ENCODE data around the gene FHIT.

Gene FHIT

GRCh38 chr3:60178931-60179653, 1072.2 kb downstream of the FHIT start:
- no peak for DNase-seq

- no peak for DNase-seq
Observed at GRCh38 chr3:60177726-60178125, 1073.5 kb downstream of the FHIT start.

DNA sequence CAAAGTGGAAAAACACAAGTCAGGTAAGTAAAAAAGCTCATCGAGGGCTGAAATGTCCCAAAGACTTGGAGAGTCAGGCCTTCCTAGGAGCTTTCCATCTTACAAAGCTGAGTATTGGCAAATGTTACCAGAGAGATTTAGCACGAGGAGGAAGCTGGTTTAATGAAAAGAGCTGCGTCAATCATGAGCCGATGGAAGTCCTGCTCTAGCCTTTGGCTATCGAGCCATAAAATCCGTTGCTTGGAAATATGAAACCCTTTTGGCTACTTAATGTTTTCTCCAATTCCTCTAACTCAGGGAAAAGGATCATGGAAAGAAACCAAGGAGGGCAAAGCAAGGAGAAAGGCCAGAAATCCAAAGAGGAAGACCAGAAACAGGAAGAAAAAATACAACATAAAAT, 1074.6 kb downstream of the FHIT start:
- no peak for DNase-seq

DNA sequence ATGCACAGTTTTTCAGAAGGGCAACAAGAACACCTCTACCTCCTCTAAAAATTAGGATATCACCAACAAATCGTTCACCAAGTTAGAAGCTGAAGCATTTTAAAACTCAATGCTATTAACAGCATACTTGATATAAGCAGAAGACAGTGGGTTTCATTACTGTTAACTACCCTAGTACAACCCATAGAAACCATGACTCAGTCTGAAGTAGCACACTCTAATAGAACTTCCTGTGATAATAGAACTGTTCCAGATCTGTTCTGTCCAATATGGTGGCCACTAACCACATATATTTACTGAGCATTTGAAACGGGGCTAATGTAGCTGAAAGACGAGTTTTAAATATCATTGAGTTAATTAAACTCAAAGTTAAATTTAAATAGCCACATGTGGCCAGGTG, 1075.6 kb downstream of the FHIT start:
- DNase-seq: no peak

- no peak for DNase-seq
Observed at GRCh38 chr3:60169755-60170154, 1081.5 kb downstream of the FHIT start.

- no peak for DNase-seq
Observed at GRCh38 chr3:60167186-60167585, 1084.1 kb downstream of the FHIT start.

GRCh38 chr3:60160822-60161748, 1090.2 kb downstream of the FHIT start:
- DNase-seq: no peak

GRCh38 chr3:60160111-60160821, 1091.0 kb downstream of the FHIT start:
- no peak for DNase-seq

- no peak for DNase-seq
Observed at GRCh38 chr3:60158035-60158434, 1093.2 kb downstream of the FHIT start.

DNA sequence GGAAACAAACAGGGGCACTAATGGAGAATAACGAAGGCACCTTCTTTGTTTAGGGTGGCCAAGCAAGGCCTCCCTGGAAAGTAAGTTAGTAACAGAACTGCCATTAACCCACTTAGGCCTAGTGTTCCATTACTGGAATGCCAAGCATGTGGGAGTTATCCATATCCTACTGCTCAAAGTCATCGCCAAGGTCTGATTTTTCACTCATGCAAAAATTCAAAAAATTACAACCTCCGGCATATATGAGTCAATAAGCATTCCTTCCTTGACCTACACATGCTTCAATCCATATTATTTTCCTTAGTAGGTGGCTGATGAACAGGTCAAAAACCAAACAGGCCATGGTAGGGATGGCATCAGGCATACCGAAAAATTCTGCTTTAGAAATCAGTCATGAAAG, 1097.2 kb downstream of the FHIT start:
- DNase-seq: no peak

GRCh38 chr3:60153221-60153999, 1097.8 kb downstream of the FHIT start:
- DNase-seq: no peak

DNA sequence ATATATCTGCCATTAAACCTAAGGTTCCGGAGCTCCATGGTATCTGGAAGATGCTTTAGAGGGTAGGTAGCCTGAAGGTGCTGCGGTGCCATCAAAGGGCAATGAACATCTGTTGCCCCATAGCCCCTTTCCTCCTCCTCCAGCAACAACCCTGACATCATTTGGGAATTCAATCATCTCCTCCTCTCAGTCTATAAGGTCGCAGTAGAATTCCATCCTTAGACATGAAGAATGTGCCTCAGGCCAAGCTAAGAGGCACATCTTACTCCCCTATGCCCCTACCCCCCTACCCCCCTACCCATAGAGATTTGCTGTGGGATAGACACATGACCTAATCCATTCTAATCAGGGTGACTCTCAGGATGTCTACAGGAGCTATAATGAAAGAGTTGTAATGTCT, 1101.8 kb downstream of the FHIT start:
- no peak for DNase-seq

GRCh38 chr3:60147249-60147950, 1103.9 kb downstream of the FHIT start:
- DNase-seq: peak in 1 of 2 donors; percentile 3

DNA sequence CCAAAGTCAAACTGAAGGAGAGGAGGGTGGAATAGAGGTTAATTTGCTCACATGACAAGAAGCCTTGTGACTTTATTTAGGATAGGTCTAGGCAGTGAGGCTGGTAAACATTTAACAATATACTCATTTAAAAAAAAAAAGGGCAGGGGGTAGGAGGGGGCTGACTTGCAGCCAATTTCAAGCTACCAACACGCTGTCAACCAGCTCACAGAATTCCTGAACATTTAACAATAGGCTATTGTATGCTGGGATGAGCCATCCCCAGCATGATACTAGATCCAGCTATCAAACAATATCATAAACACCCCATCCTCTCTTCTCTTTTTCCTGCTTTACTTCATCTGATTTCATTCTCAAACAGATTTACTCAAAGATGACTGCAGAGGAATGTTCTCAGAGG, 1105.1 kb downstream of the FHIT start:
- DNase-seq: no peak

DNA sequence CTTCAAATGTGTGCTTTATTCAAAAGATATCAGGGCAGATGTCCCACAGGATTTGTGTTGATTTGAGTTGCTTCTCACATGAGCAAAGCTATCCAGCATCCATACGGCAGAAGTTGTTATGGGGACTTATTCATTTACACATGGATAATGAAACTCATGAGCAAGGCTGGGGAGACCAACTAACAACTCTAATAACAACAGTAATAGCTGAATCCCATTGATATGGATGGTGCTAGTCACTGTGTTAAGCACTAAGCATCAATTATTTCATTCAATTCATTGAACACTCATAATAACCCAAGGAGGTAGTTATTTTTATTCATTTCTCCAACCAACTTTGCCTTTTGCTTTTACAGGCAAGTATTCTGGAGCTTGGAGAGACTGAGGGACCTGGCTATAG, 1107.2 kb downstream of the FHIT start:
- DNase-seq: no peak

DNA sequence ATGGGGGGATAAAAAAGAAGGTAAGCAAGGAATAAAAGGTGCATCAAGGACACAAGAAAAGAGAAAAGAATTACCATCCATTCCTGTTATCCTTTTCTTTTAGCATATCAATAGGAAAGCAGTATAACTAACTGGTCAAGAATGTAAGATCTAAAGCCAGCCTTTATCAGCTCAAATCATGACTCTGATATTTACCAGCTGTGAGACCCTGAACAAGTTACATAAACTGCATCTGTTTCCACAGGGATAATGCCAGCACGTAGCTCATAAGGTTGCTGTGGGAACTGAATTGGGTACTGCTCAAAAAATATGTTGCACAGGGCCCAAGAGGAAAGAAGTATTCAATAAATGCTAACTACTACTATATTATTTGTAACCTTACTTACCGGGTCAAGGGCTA, 1109.2 kb downstream of the FHIT start:
- no peak for DNase-seq

- DNase-seq: no peak
Observed at GRCh38 chr3:60140160-60140559, 1111.1 kb downstream of the FHIT start.

GRCh38 chr3:60136601-60137000, 1114.7 kb downstream of the FHIT start:
- DNase-seq: no peak

- DNase-seq: no peak
Observed at GRCh38 chr3:60135474-60135873, 1115.8 kb downstream of the FHIT start.

DNA sequence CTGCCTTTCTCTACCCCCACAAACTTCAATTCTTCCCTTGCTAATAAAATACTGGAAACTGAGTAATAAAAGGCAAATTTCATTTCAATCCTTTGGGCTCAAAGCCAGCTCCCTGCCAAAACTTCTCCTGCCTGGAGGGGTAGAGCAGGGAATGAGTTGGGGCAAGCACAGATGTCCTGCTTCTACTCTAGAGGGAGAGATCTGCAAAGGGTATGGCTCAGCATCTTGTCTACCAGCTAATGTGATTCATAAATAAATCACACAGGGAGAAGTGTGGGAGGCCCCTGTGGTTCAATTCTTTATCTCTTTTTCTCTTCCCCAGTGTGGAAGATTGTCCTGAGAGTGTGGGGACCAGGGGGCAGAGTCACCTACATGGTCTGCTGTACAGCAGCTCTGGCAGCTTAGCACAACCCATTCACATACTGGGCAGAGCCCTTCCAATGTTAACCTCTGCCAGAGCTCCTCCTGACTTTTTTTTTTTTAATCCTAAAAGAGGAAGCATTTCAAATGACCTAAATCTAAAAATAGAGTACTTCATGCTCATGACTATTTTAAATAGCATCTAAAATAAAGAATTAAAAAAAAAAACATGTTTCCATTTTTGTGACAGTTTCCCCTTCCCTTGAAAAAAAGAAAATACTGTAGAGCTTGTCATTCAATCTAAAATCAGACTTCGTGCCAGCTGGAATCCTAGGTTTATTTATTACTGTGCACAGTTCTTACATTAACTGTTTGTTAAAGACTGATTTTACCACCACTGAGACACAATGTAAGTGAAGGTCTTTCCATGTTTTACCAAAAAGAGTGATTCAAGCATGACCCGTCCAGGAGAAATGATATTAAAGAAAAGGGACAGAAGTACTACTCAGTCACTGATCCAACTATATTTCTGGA, 1117.7 kb downstream of the FHIT start:
- no peak for DNase-seq

GRCh38 chr3:60131618-60132017, 1119.6 kb downstream of the FHIT start:
- DNase-seq: no peak
